GM18502 (cell line): ENCODE results near the gene IGLL5.
A peak's percentile ranks its signal among the peaks of the same experiment; 100 is the strongest.

Source experiments
- ATAC-seq: cut with Tn5 transposase; IDR thresholded peaks from one replicate; pipeline ENCODE4 v1.9.1; 2021; ENCODE audit warnings: mild to moderate bottlenecking; ENCODE audit not compliant: unreplicated experiment, poor library complexity

The IGLL5 gene

DNA sequence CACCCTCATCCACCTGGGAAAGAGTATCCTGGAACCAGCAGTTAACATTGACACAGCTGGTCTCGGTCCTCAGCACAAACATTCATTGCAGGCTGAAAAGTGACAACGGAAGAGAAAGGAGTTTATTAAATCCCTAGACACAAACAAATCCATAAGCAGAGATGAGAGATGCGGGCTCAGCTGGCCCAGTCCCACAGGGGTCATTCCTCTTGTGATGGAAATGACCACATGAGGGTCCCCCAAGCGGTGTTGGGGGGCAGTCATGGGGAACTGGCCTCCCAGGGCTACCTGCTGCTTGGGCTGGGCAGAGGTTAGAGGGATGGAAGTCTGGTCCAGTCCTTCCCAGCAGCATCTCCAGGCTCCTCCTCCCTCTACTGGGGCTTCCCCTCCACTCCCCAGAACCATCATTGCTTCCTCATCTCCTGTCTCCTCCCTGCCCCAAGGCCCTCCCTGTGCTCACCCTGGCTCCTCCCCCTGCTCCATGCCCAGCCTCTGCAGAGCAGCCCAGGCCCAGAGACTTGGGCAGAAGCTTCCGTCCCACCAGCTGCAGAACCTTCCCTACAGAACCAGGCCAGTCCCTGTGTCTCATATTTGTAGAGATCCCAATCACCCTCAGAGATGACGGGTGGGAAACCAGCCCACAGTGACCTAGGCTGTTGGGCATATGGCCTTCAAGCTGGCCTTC, 5.4 kb upstream of the IGLL5 start:
- no peak for ATAC-seq

GRCh38 chr22:22883090-22883727, 4.4 kb upstream of the IGLL5 start:
- ATAC-seq: no peak

DNA sequence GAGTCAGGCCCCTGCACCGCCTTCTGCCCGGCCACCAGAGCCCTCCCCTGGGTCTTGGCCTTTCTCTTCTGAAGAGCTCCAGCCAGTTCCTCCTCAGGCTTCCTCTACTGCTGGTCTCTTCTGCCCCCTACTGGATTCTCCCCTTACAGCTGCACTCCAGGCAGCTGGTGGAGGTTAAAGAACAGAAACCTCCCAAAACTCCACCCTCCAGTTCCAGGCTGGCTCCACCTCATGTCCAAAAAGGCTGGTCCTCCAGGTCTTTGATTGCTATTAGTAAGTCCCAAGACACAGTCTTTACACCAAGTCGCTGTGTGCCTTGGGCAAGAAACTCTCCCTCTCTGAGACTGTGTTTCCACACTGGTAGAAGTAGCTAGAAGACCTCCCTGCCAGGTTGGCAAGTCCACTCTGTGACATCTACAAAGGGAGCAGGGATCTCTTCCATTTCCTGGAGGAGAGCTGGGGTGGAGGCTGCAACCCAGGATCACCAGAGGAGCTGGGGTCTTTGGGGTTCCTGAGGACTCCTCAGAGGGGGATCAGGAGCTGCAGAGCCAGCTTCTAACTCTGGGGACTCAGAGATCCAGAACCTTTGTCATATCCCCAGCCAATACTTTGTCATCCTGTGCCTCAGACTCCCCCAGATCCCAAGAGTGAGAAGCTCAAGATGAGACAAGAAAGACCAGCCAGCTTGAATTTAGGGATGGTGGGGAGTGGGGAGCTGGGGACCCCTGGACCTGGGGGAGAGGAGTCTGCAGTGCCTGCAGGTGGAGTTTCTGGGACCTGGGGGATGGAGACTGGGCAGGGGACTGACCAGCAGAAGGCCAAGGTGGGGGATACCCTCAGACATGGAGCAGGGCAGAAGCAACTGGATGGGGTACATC, 3.4 kb upstream of the IGLL5 start:
- ATAC-seq: no peak

DNA sequence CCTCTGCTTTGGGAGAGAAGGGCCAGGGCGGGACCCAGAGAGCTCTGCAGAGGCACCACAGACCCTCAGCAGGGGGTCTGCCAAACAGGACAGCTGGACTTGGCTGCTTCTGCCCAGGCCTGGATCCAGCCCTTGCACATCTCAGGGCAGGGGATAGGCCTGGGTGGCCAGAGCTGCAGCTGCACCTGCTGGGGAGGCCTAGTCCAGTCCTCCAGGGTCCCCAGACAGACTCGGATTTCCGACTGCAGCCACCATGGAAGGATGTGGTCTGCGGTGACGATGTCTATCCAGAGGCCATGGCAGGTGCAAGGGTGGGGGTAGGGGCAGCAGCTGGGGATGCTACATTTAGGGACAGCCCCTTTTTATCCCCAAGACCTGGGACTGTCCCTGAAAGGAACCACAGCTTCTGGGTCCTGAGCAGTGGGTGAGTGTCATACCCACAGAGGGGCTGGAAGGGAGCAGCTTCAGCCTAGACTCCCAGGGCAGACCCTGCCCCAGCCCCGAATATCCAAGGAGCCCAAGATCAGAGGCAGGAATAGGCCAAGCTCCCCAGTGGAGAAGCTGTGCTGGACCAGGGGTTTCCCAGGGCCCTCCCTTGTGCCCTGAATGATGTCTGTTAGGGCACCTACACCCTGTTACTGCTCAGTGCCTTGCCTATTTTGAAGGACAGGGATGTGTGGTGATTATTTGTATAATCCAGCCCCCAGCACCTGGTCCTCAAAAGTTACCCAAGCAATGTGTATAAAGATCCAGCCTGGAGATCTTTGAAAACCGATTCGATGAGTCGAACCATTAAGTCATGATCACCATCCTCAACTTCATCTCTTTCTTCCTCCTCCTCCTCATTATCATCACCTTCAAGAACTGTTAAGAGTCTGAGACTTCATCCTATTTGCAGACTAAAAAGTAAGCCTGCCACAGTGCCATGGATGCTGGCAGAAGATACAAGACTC, 2.5 kb upstream of the IGLL5 start:
- peak; percentile 66 for ATAC-seq

DNA sequence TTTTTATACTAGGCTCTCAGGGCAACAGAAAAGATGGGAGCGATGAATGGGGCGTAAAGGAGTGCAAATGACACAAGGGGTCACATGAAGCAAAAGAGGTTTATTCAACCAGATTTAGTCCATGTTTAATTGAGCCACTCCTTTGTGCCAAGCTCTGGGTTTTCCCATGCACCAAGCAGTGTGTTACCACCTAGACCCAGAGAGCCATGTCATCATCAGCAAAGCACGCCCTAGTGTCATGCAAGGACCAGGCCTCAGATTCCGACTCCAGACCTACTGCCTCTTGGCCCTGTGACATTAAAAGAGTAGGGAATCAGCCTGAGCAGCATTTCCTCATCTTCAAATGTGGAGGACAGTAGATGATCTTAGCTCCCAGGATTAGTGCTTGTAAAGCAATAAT, 1.1 kb upstream of the IGLL5 start:
- no peak for ATAC-seq

- ATAC-seq: no peak
Measured at GRCh38 chr22:22888571-22889353, 1.1 kb downstream of the IGLL5 start.

DNA sequence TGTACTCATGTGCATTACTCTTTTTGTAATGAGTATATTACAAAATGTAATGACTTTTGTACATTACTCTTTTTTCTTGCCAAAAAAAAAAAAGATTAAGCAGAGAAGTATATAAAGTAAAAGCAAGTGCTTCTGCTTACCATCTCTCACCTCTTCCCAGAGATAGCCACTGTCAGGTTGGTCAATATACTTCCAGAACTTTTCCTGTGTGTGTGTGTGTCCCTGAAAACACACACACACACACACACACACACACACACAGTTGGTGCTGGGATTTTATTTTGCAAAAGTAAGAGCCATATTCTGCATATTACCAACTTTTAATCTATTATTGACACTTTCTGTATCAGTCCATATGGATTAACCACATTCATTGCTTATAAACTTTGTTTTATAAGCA, 2.5 kb downstream of the IGLL5 start:
- no peak for ATAC-seq

DNA sequence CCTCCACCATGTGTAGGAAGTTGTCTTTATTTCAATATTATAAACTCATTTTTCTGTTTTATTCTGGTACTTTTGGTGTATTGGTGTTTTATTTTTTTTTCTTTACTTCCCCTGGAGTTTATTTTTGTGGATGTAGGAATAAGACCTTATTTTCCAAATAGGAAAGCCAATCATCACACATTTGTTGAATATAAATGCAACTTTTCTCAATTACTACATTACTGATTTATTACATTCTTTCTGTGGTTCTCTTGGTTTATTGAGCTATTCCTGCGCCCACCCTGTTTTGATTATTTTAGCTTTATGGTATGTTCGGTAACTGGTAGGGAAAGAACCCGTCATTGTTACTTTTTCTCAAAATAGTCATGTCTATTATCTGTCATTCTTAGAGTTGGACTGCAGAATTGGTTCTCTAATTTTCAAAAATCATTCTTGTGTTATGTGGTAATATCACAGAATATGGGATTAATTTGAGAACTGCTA, 3.6 kb downstream of the IGLL5 start:
- no peak for ATAC-seq

DNA sequence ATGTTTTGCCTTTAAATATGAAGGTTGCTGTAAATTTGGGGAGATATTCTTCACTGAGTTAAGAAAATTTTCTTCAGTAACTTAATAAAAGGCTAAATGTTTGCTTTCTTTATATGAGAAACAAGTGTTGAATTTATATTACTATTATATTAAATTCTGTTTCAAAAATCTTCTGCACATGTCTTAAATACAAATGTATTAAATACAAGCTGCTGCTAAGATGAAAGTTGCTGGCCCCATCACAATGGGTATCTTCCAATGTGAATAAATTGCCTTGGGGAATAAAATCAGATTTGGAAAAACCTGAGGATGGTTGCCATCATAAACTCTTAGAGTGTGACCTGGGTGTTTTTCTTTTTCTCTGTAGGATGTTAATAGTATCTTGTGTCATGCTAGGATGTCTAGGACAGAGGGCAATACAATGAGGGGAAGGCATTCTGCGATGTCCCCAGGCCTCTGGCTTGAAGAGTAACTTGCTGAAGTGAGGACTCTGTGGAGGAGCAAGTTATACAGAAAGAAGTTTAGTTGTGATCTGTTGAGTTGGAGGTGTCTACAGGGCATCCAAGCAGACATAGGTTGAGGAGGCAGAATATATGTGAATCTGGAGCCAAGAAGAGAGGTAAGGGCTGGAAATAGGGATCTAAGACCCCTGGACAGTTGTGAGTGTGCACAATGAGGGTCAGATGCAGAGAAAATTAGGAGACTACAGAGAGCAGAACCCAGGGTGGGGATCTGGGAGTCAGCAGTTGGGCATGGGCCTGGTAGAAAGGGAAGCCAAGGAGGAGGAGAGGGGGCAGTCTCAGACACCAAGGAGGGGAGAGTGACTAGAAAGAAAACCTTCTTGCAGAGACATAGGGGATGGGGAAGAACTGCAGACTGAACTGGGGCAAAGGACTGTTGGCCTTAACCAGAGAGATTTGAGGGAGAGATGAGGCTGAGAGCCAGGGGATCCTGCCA, 4.8 kb downstream of the IGLL5 start:
- ATAC-seq: no peak

DNA sequence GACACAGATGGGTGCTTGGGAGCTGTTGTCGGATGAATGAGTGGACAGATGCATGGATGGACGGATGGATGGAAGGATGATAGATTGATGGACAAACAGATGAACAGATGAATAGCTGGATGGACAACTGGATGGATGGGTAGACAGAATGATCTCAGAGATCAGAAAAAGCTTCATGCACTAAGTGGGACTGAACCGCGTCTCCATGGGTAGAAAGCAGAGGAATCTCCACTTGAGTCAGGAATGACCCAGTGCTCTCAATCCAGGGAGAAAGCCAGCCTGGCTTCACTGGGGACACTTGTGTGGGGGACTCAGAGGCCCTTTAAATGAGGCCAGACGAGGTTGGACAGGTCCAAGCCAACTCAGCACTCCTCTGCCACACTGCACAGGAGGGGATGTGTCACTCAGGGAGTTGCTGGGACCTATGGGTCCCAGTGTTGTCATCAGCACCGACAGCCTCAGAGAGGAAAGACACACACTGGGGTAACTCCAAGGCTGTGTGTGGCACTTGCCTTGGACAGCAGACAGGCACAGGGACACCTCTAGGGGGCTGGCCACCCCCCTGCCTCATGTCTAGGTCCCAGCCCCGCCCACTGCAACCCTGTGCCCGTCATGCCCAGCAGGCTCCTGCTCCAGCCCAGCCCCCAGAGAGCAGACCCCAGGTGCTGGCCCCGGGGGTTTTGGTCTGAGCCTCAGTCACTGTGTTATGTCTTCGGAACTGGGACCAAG, 5.6 kb downstream of the IGLL5 start:
- no peak for ATAC-seq

GRCh38 chr22:22893891-22894739, 6.5 kb downstream of the IGLL5 start:
- no peak for ATAC-seq

DNA sequence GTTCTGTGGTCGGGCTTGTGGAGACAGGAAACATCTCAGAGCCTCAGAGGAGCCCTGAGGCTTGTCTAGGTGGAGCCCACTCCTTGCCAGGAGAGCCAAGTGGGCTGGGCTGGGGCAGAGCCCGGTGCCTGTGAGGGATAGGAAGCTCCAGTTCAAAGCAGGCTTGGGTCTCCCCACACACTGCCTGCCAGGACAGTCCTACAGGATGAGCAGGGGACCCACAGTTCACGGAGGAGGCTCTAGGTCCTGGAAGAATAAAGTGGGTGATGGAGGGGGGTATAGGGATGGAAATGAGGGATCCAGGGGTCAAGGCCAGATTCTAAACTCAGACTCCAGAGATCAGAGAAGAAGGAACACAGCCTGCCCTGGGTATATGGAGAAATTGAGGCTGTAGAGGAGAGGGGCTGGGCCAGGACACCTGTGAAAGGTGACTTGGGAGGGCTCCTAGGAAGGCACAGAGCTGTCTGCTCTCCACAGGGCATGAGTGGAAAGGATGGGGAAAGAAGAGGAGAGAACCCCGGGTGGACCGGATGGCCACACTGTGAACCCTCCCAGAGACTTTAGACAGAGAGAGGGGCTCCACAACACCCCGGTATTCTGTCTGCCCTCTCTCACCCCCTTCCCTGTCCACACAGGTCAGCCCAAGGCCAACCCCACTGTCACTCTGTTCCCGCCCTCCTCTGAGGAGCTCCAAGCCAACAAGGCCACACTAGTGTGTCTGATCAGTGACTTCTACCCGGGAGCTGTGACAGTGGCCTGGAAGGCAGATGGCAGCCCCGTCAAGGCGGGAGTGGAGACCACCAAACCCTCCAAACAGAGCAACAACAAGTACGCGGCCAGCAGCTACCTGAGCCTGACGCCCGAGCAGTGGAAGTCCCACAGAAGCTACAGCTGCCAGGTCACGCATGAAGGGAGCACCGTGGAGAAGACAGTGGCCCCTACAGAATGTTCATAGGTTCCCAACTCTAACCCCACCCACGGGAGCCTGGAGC, 7.4 kb downstream of the IGLL5 start:
- no peak for ATAC-seq

DNA sequence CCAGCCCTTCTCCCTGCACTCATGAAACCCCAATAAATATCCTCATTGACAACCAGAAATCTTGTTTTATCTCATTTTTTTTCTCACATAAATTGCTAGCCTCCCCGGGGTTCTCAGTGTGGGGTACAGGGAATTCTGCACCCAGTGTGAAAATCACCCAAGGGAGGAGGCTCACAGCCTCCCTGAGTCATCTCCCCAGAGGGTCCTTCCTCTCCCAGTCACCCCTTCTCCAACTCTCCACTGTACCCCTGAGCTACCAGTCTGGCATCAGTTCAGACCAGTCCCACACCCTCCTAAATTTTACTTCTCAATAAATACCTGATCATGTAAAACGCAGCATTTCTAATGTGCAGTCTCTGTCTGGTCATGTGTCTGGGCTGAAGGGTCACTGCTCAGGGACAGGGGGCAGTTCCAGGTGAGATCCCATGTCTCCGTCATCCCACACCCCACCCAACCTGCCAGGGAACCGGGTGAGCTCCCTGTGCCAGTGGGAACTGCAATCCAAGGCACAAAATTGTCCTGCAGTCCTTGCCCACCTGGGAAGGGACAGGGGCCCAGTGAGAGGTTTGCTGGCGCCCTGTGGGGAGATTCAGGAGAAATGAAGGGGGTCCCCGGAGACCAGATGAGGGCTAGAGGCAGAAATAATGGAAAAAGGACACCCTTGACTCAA, 8.3 kb downstream of the IGLL5 start:
- no peak for ATAC-seq

- ATAC-seq: no peak
Measured at GRCh38 chr22:22896601-22897000, 9.0 kb downstream of the IGLL5 start.

DNA sequence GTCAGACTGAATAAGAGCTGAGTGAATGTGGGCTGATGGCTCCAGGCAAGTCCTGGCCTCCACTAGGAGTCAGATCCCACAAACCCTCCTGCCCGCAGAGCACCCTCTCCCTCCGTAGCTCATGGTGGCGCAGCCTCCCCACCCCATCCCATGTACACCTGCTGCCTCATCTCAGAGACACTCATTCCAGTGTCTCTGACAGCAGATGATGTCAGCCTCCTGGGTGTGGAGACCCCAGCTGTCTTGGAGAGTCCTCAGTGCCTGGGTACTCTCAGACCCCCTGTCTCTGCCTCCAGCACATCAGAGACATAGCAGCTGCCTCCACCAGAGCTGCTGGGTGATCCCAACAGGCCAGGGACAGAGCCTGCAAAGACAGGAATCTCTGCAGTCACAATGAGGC, 9.5 kb downstream of the IGLL5 start:
- ATAC-seq: no peak
